Endothelial cell of umbilical vein (primary cell): ENCODE data around the gene ME3.

Experiments
- CTCF ChIP-seq, 2 donors: IDR thresholded peaks; 1 replicate in 1 of 2; 2 replicates in 1 of 2; pipeline ENCODE4 v1.5.1; 2011; ENCODE audit warnings: low read length in 2 of 2, mild to moderate bottlenecking in 2 of 2, moderate library complexity in 2 of 2, control low read depth in 1 of 2, inconsistent platforms in 1 of 2, low read depth in 1 of 2; ENCODE audit not compliant: insufficient read depth in 1 of 2; ENCODE audit errors: extremely low read depth in 1 of 2
- EZH2 ChIP-seq: IDR thresholded peaks from 2 replicates; pipeline ENCODE4 v1.6.1; 2012; ENCODE audit warnings: borderline replicate concordance, low read depth, mild to moderate bottlenecking, moderate library complexity, low read length, inconsistent platforms; ENCODE audit not compliant: severe bottlenecking
- POLR2AphosphoS5 ChIP-seq: IDR thresholded peaks from 2 replicates; pipeline ENCODE4 v1.6.1; 2012; ENCODE audit warnings: low read depth, mild to moderate bottlenecking, control low read depth, low read length, moderate library complexity; ENCODE audit not compliant: insufficient read depth

- TF ChIP-seq CTCF (IDR thresholded peaks at IDR 0.05; ENCODE audit: extremely low read depth in 1 of 2, insufficient read depth in 1 of 2, low read depth in 1 of 2, low read length in 2 of 2): no peak
- TF ChIP-seq POLR2AphosphoS5: no peak
- TF ChIP-seq EZH2: no peak
These were observed 93.5 kb downstream of the ME3 start for GRCh38 chr11:86578727-86579405.
